A673 (cell line): Measurements from ENCODE around the gene SLC22A4.

Experiments
- EZH2 ChIP-seq: fragments of 200-600 bp; sonication (generic); IDR thresholded peaks from 2 replicates; pipeline ENCODE4 v1.6.1; 2017; ENCODE audit warnings: borderline replicate concordance, low read depth, mild to moderate bottlenecking, mixed read lengths, antibody characterized with exemption, low read length; ENCODE audit not compliant: poor library complexity, severe bottlenecking
- TF ChIP-seq, protein P1 (sequence below): fragments of 300-800, 200-600 bp; sonication (generic); conservative IDR thresholded peaks from 2 replicates; pipeline ENCODE4 v1.5.1; 2017; ENCODE audit warnings: low read depth, mild to moderate bottlenecking, antibody characterized with exemption, low read length, moderate library complexity, mixed read lengths

DNA sequence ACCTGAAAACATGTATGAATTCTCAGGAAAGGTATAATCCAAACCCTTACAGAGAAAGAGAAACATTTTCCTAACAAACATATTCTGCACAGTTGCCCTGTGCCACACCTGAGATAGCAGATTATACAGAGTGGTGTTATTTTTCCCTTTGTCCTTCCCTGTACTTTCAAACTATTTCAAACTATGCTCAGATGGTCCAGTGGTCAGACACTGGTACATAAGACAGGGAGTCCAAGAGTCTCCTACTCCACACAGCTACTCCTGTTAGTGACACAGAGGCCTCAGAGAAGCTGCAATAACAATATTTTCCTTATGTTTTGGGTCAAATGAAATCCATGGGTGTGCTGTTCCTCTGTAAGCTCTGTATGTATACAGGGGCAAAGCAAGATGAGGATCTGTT is 45.3 kb downstream of the SLC22A4 start:
- TF ChIP-seq, protein P1, sequence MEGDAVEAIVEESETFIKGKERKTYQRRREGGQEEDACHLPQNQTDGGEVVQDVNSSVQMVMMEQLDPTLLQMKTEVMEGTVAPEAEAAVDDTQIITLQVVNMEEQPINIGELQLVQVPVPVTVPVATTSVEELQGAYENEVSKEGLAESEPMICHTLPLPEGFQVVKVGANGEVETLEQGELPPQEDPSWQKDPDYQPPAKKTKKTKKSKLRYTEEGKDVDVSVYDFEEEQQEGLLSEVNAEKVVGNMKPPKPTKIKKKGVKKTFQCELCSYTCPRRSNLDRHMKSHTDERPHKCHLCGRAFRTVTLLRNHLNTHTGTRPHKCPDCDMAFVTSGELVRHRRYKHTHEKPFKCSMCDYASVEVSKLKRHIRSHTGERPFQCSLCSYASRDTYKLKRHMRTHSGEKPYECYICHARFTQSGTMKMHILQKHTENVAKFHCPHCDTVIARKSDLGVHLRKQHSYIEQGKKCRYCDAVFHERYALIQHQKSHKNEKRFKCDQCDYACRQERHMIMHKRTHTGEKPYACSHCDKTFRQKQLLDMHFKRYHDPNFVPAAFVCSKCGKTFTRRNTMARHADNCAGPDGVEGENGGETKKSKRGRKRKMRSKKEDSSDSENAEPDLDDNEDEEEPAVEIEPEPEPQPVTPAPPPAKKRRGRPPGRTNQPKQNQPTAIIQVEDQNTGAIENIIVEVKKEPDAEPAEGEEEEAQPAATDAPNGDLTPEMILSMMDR, result no peak
- no peak for TF ChIP-seq EZH2
